Choroid plexus epithelial cell (primary cell): ENCODE results near the gene C4BPA.

Source experiments
- DNase-seq: peaks from one replicate; pipeline ENCODE4 v3.0.0-alpha.2; 2010; ENCODE audit warnings: low read depth
- H3K4me3 ChIP-seq: 2 replicates; pipeline ENCODE4 v1.5.1; 2011; ENCODE audit warnings: low read depth, mild to moderate bottlenecking, control low read depth, low read length, moderate library complexity
- CTCF ChIP-seq: conservative IDR thresholded peaks from 2 replicates; pipeline ENCODE4 v1.5.1; 2011; ENCODE audit warnings: low read depth, mild to moderate bottlenecking, control low read depth, inconsistent platforms, low read length, moderate library complexity

C4BPA gene

DNA sequence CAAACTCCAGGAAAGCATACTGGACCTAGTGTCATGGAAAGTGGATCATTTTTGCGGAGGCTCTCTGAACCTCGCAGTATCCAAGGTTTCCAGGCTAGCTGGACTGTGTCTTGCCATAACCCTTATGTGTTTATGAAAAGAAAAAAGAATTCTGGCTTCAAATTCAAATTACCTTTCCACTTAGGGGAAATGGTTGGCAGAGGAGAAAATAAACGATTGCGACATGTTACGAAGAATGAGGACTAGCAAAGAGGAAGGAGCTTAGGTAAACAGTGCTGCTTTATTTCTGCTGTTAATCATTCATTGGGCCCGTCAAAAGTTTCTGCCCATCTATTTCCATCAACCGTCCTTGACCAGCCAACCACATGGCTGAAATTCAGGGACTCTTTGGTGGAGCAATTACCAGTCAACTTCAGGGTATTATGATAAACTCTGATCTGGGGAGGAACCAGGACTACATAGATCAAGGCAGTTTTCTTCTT, at the start of gene C4BPA:
Gene C4BPA, plus strand, starts transcription at position 342 of the 482 bp plus-strand sequence. CDS start 8,793 bp downstream, outside the sequence.
- no peak for TF ChIP-seq CTCF
- H3K4me3 ChIP-seq, result no peak within 1 kb of the TSS
- DNase-seq, result no peak

DNA sequence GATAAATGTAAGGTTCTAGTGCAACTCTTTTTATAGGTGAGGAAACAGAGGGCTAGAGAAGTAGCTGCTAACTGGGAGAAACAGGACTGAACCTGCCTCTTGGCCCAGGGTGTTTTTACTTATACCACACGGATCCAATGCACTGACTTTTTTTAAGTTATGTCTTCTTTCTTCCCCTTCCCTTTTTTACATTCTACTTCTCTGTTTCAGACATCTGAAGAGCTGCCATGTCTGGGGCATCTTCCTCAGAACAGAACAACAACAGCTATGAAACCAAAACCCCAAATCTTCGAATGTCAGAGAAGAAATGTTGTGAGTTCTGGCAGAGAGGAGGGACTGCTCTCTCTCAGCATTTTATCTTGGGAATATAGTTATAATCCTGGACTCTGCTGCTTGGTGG, 49.5 kb upstream of the C4BPA start:
- H3K4me3 ChIP-seq, result no peak overlapping the region
- TF ChIP-seq CTCF, result no peak
- no peak for DNase-seq

GRCh38 chr1:207055386-207056001, 48.5 kb upstream of the C4BPA start:
- TF ChIP-seq CTCF, result no peak
- DNase-seq, result no peak
- no peak overlapping the region for H3K4me3 ChIP-seq

DNA sequence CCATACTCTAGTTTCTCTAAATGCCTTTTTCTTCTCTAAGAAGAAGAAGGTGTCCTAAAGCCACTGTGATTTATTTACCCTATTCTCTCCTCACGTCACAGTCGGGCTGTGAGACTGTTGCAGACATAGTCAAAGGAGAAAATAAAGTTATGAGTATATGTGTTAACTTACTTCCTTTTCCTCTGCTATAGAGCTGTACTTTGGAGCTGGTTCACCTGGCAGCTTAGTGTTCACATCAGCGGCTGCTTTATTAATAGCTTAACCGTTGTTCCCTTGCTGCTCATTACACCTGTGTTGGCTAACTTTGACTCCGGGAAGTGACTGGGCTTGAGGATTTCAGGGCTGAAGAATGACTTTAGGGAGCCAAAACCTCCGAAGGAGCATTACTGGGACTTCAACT, 47.4 kb upstream of the C4BPA start:
- DNase-seq, result no peak
- no peak for TF ChIP-seq CTCF
- H3K4me3 ChIP-seq, result no peak overlapping the region

- no peak for DNase-seq
- no peak for TF ChIP-seq CTCF
- H3K4me3 ChIP-seq, result no peak overlapping the region
Observed at GRCh38 chr1:207058252-207058651, 45.8 kb upstream of the C4BPA start.

GRCh38 chr1:207058878-207059867, 44.9 kb upstream of the C4BPA start:
- no peak overlapping the region for H3K4me3 ChIP-seq
- TF ChIP-seq CTCF, result no peak

GRCh38 chr1:207059881-207060280, 44.2 kb upstream of the C4BPA start:
- DNase-seq, result no peak
- no peak overlapping the region for H3K4me3 ChIP-seq
- no peak for TF ChIP-seq CTCF

More at GRCh38 chr1:207058878-207059867, 44.9 kb upstream of the C4BPA start:
- DNase-seq, result no peak
